ENCODE results near the gene SIGMAR1. TPM values are rescaled to one million over a fixed set of nuclear protein-coding genes. Genes with fewer than 3 reads are reported as not detected.
A peak's percentile ranks its signal among the peaks of the same experiment; 100 is the strongest.

Gene SIGMAR1
- total and polyA plus RNA-seq, 2 experiments from 2014 or later = 126 to 240 TPM

DNA sequence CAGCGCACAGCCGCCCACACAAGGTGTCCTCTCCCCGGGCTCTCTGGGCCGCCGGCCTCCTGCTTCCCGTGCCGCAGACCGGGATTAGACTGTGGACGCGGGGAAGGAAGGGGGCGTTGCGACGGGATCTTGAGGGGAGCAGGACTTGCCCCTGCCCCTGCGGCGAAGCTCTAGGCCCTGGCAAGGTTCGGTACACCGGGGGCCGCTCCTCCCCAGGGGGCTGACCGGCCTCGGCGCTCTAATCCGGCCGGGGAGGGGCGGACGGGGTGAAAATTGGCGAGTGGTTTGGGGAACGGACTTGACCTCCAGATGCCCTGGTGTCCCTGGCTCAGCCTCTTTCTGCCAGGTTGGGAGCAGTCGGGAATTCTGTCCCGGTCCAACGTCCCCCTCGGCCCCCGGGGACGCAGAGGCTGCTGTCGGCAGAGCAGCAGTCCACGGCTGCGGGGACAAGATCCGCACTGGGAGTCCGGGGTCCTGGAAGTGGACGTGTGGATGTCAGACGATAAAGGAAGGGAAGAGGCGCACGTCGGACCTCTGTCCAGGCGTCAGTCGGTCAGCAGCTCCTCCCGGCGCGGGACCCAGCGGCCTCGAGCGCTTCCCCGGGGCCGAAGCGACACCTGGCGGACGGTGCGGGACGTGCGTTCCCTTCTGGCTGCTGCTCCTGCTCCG lies 46.2 kb downstream of the SIGMAR1 start:
- Histone ChIP-seq H2AFZ (no peak overlapping the region), H3K4me3 (no peak overlapping the region), H3K4me2 (peak overlapping the region; percentile 93), H3K9me2 (replicated peaks; ENCODE audit: insufficient read depth) (no peaks in the 10 kb centered on the region), H3K4me1 (ENCODE audit: insufficient read depth) (peaks cover 40% of the 10 kb centered on the region), H4K20me1 (ENCODE audit: insufficient read depth, poor library complexity, severe bottlenecking) (no peaks in the 10 kb centered on the region), H3K9me3 (ENCODE audit: low read depth) (no peaks in the 10 kb centered on the region), H3K27me3 (peaks cover 85% of the 10 kb centered on the region), H3K79me2 (no peaks in the 10 kb centered on the region), H3K36me3 (replicated peaks; ENCODE audit: insufficient read depth, low read depth) (no peaks in the 10 kb centered on the region), H3K27ac (no peak overlapping the region)
- DNase-seq (ENCODE audit: low spot score) = peak; percentile 89
- TF ChIP-seq EZH2phosphoT487 (IDR thresholded peaks at IDR 0.05; ENCODE audit: low read depth, severe bottlenecking, unreplicated experiment) = no peak
- peak; percentile 93 for TF ChIP-seq CTCF (IDR thresholded peaks at IDR 0.05; ENCODE audit: poor library complexity)
- peak; percentile 84 for TF ChIP-seq EZH2 (IDR thresholded peaks at IDR 0.05; ENCODE audit: borderline replicate concordance)
- WGBS (ENCODE audit: low lambda C conversion rate, missing lambda C conversion rate) = 6% methylated on average over 48 of the region's 60 CpGs

DNA sequence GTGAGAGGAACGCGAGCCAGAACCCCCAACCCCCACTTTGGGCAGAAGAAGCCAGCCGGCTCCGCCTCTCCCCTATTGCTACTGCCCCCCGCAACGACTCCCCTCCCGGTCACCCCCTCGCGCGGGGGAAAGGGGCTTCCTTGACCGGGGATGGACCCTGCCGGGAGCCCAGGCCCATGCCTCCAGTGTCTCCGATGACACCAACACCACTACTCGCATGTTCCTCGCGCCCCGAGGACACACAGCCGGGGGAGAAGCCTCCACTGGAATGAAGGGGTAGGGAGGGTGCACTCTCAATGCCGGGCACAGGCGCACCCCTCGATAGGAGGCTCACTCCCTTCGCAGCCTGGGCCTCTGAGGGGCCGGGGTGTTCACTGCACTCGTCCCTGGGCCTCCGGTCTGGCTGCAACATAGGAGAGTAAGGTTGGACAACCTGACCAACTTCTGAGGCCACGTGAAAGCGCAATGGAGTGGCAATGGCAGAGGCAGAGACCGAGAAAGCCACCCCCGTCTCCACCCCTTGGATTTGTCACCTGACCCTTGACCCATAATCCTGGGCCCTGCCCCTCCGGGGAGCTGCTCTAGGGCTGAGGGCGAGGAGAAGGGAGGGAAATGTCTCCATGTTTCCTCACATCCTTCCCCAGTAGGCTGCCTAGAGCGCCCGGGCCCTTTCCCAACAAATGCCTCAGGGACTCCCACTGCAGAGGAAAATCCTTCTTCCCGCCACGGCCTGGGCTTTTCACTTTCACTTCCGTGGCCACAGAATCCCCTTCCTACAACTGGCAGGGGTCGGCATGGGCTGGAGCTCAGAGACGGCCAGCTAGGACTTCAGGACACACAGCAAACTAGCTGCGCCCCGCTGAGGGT lies 47.0 kb downstream of the SIGMAR1 start:
- H3K9me3 ChIP-seq (ENCODE audit: low read depth) = no peaks in the 10 kb centered on the region
- H3K36me3 ChIP-seq (replicated peaks; ENCODE audit: insufficient read depth, low read depth) = no peaks in the 10 kb centered on the region
- H3K4me1 ChIP-seq (ENCODE audit: insufficient read depth) = peaks cover 40% of the 10 kb centered on the region
- no peak for DNase-seq (ENCODE audit: low spot score)
- H3K27ac ChIP-seq = no peak overlapping the region
- H3K9me2 ChIP-seq (replicated peaks; ENCODE audit: insufficient read depth) = no peaks in the 10 kb centered on the region
- 13% methylated on average over 40 of the region's 40 CpGs for WGBS (ENCODE audit: low lambda C conversion rate, missing lambda C conversion rate)
- peak overlapping the region; percentile 49 for H3K4me3 ChIP-seq
- TF ChIP-seq EZH2phosphoT487 (IDR thresholded peaks at IDR 0.05; ENCODE audit: low read depth, severe bottlenecking, unreplicated experiment) (no peak), CTCF (IDR thresholded peaks at IDR 0.05; ENCODE audit: poor library complexity) (no peak), EZH2 (IDR thresholded peaks at IDR 0.05; ENCODE audit: borderline replicate concordance) (no peak)
- peak overlapping the region; percentile 93 for H3K4me2 ChIP-seq
- H4K20me1 ChIP-seq (ENCODE audit: insufficient read depth, poor library complexity, severe bottlenecking) = no peaks in the 10 kb centered on the region
- H3K27me3 ChIP-seq = peaks cover 87% of the 10 kb centered on the region
- no peaks in the 10 kb centered on the region for H3K79me2 ChIP-seq
- H2AFZ ChIP-seq = peak overlapping the region; percentile 35

DNA sequence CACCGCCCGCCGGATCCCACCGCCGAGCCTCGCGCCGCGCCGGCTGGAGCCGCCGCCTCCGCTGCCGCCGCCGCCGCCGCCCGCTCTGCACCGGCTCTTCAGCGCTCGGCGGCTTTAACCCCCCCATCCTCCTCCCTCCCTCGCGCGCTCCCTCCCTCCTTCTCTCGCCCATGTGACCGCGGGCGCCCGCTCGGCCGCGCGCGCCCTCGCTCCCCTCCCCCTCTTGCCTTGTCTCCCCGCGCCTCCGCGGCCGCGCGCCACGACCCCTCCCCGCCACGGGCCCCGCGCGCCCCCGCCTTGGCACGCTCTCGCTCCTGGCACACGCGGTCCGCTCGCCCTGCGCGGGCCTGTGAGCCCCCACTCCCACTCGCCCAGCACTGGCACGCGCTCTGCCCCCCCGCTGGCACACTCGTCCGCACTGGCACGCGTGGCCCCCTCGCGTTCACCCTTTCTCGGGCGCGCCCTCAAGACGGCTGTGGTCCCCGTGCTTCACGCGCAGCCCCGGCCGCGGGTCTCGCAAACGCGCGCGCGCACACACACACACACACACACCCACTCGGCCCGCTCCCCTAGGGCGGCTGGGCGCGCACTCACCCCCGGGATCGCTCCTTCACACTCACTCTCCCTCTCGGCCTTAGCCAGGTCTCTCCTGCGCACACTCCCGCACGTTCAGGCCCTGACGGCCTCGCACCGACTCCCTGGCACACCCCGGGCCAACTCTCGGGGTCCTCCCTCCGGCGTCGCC lies 47.8 kb downstream of the SIGMAR1 start, which contains the start of gene CNTFR:
CNTFR (minus strand) TSS at position 89 of the 745 bp plus-strand sequence. CDS start 20,743 bp downstream, outside the sequence.
- Histone ChIP-seq H3K9me3 (ENCODE audit: low read depth) (no peaks in the 10 kb centered on the region), H4K20me1 (ENCODE audit: insufficient read depth, poor library complexity, severe bottlenecking) (no peaks in the 10 kb centered on the region), H3K4me1 (ENCODE audit: insufficient read depth) (peaks cover 40% of the 10 kb centered on the region), H3K36me3 (replicated peaks; ENCODE audit: insufficient read depth, low read depth) (no peaks in the 10 kb centered on the region), H2AFZ (peak within 1 kb of the TSS; percentile 35), H3K79me2 (no peaks in the 10 kb centered on the region), H3K27me3 (peaks cover 93% of the 10 kb centered on the region), H3K27ac (no peak within 1 kb of the TSS), H3K4me2 (peak within 1 kb of the TSS; percentile 93), H3K4me3 (peak within 1 kb of the TSS; percentile 49), H3K9me2 (replicated peaks; ENCODE audit: insufficient read depth) (no peaks in the 10 kb centered on the region)
- TF ChIP-seq EZH2 (IDR thresholded peaks at IDR 0.05; ENCODE audit: borderline replicate concordance) = peak; percentile 7
- no peak for TF ChIP-seq CTCF (IDR thresholded peaks at IDR 0.05; ENCODE audit: poor library complexity)
- TF ChIP-seq EZH2phosphoT487 (IDR thresholded peaks at IDR 0.05; ENCODE audit: low read depth, severe bottlenecking, unreplicated experiment) = no peak
- DNase-seq (ENCODE audit: low spot score) = peak; percentile 69
- 3% methylated on average over 52 of the region's 104 CpGs for WGBS (ENCODE audit: low lambda C conversion rate, missing lambda C conversion rate)
